Measurements from ENCODE around the gene ALX4.

The ALX4 gene

DNA sequence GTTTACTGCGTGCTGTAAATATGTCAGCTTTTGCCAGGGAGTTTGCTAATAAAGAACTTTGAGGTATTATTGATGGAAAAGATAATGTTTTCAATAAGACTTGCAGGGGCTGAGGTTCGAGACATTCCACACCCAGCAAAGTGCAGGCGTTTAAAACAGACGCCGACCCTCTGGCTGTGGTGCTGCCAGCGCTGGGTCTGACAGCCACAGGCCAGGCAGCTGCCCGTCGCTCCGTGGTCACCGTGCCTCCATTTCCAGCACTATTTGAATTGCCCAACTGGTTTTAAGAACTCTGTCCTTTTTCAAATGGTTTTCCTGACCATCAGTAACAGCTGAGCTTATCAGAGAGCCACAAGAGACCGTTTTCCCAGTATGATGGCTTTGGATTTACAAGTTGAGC is 28.1 kb upstream of the ALX4 start:
- H3K36me3 ChIP-seq, result no peaks in the 10 kb centered on the region
- no peak overlapping the region for H3K4me3 ChIP-seq (ENCODE audit: low read depth in 1 of 2, low read length in 1 of 2)
- H3K4me1 ChIP-seq (ENCODE audit: control insufficient read depth in 1 of 2, insufficient read depth in 1 of 2, low read depth in 1 of 2, low read length in 1 of 2), result no peaks in the 10 kb centered on the region
- peaks cover 89% of the 10 kb centered on the region for H3K27me3 ChIP-seq
- no peaks in the 10 kb centered on the region for H3K9me3 ChIP-seq
- no peak overlapping the region for H3K27ac ChIP-seq
- TF ChIP-seq, protein P1, sequence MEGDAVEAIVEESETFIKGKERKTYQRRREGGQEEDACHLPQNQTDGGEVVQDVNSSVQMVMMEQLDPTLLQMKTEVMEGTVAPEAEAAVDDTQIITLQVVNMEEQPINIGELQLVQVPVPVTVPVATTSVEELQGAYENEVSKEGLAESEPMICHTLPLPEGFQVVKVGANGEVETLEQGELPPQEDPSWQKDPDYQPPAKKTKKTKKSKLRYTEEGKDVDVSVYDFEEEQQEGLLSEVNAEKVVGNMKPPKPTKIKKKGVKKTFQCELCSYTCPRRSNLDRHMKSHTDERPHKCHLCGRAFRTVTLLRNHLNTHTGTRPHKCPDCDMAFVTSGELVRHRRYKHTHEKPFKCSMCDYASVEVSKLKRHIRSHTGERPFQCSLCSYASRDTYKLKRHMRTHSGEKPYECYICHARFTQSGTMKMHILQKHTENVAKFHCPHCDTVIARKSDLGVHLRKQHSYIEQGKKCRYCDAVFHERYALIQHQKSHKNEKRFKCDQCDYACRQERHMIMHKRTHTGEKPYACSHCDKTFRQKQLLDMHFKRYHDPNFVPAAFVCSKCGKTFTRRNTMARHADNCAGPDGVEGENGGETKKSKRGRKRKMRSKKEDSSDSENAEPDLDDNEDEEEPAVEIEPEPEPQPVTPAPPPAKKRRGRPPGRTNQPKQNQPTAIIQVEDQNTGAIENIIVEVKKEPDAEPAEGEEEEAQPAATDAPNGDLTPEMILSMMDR (IDR thresholded peaks at IDR 0.05), result no peak

DNA sequence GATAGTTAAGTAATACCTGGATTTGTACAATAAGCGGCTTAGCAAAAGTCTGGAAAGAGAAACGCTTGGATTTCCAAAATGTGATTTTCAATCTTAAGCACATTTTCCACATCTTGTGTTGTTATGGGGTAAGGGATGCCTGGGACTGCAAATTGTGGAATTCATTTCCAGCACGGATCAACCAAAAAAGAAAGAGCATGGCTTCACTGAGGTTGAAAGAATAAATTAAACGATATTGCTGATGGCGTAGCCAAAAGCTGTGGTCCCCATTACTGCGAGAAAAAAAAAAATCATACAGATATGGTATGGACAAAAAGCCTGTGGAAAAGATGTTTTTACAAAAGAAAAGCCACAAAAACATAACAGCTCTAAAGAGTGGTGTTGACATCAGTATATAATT is 26.0 kb upstream of the ALX4 start:
- Histone ChIP-seq H3K4me3 (ENCODE audit: low read depth in 1 of 2, low read length in 1 of 2) (no peak overlapping the region), H3K9me3 (no peaks in the 10 kb centered on the region), H3K27ac (no peak overlapping the region), H3K27me3 (peaks cover 98% of the 10 kb centered on the region), H3K36me3 (no peaks in the 10 kb centered on the region), H3K4me1 (ENCODE audit: control insufficient read depth in 1 of 2, insufficient read depth in 1 of 2, low read depth in 1 of 2, low read length in 1 of 2) (no peaks in the 10 kb centered on the region)
- TF ChIP-seq, protein P1 (IDR thresholded peaks at IDR 0.05), result no peak

DNA sequence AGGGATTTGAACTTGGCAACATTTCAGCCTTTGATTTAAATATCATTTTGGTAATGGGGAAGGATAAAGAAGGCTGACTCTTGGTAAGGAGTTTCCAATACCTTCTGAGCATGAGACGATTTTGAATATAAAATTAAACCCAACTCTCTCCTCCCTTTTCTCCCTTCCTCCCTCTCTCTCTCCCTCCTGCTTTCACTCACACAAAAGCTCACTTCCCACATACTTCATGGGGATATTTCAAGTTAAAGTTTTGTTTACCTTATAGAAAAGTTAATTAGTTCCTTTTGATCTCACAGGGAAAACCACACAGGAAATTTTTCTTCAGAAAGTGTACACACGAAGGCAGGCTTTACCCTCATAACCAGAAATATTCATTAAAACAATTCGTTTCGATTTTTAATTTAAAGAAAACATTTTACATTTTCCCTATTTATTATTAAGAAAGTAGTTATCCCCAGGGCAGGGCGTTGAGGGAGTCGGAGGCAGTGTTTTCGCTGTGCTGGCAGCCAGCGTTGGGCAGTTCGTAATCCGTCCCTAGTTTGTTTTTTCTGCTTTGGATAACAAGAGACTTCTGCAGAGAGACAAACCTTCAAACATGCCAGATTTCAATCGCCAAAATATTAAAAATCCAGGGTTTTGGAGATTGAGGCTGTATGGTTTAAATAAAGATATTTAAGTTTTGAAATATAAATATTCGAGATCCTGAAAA is 25.3 kb upstream of the ALX4 start:
- no peaks in the 10 kb centered on the region for H3K4me1 ChIP-seq (ENCODE audit: control insufficient read depth in 1 of 2, insufficient read depth in 1 of 2, low read depth in 1 of 2, low read length in 1 of 2)
- H3K9me3 ChIP-seq, result no peaks in the 10 kb centered on the region
- H3K4me3 ChIP-seq (ENCODE audit: low read depth in 1 of 2, low read length in 1 of 2), result no peak overlapping the region
- H3K36me3 ChIP-seq, result no peaks in the 10 kb centered on the region
- no peak overlapping the region for H3K27ac ChIP-seq
- TF ChIP-seq, protein P1 (IDR thresholded peaks at IDR 0.05), result no peak
- peaks cover 98% of the 10 kb centered on the region for H3K27me3 ChIP-seq

DNA sequence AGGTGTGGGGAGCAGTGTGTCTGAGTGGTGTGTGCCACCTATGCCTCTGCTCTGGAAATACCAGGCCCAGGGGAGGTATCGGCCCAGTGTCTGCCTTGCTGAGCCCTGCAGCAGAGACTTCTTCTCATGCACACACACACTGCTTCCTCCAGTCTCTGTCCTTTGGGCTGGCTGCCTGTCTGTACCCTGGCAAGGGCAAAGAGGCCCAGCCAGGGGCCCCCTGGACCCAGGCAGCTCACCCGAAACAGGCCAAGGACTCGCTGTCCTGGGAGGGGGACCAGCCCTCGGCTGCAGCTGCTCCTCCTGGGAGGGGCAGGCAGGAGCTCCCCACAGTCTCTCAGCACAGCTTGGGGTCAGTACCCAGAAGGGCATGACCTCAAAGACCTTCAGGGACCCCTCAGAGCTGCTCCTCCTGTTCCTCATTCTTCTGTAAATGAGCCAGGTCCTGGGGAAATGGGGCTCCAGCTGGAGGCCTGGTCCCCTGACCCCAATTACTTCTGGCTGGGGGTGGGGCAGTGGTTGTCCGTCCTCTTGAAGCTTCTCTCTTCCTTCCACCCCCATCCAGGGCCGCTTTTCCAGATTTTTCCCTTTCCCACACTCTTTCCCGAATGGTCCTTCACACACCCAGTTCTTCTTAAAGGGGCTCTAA is 24.5 kb upstream of the ALX4 start:
- Histone ChIP-seq H3K27me3 (peaks cover 98% of the 10 kb centered on the region), H3K9me3 (no peaks in the 10 kb centered on the region), H3K4me3 (ENCODE audit: low read depth in 1 of 2, low read length in 1 of 2) (no peak overlapping the region), H3K27ac (no peak overlapping the region), H3K36me3 (no peaks in the 10 kb centered on the region), H3K4me1 (ENCODE audit: control insufficient read depth in 1 of 2, insufficient read depth in 1 of 2, low read depth in 1 of 2, low read length in 1 of 2) (no peaks in the 10 kb centered on the region)
- TF ChIP-seq, protein P1 (IDR thresholded peaks at IDR 0.05), result no peak

DNA sequence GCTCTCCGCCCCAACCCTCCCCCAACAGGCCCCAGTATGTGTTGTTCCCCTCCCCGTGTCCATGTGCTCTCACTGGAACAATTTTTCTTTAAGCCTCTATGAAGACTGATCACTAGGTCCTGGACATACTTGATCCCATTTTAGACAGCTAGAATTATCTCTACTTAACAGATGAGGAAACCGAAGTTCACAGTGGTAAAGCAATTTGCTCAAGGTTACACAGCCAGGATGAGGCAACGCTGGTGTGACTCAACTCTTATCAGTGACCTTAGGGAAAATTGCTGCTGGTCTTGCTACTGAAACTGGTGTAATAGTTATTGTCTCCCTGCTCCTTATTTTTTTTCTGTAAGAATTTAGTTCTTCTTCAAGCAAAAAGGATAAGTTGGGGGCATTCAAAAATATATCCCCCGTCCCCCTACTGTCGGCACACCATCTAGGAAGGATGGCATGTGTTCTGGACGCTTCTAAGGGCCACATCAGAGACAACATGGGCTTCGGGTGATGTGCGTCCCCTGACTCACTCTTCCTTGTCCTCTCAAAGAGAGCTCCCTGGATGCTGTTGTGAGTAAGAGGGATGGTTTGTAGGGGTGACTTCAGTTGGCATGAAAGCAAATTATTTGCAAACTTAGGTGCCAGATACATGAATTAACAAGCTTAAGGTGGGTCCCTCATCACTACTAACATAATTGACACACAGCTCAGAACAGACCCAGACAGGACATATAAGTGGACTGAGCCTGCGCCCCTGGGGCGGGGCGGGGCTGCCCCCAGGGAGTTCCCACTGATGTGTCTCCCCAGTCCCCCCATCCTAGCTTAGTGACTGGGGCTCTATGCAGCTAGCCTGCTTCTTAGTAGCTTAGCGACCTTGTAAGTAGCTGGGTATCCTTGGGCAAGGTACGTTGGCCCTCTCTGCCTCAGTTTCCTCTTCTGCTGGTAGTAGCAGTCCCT is 23.6 kb upstream of the ALX4 start:
- Histone ChIP-seq H3K27me3 (peaks cover 98% of the 10 kb centered on the region), H3K4me1 (ENCODE audit: control insufficient read depth in 1 of 2, insufficient read depth in 1 of 2, low read depth in 1 of 2, low read length in 1 of 2) (no peaks in the 10 kb centered on the region), H3K4me3 (ENCODE audit: low read depth in 1 of 2, low read length in 1 of 2) (no peak overlapping the region), H3K27ac (no peak overlapping the region), H3K36me3 (no peaks in the 10 kb centered on the region), H3K9me3 (no peaks in the 10 kb centered on the region)
- TF ChIP-seq, protein P1 (IDR thresholded peaks at IDR 0.05), result no peak
